ENCODE results near the gene HSPD1.
"Not testable (repeated sequence)": the region's sequence is repeated elsewhere in the genome, so short reads cannot be mapped to it uniquely, and the experiment has no call there.

The HSPD1 gene

DNA sequence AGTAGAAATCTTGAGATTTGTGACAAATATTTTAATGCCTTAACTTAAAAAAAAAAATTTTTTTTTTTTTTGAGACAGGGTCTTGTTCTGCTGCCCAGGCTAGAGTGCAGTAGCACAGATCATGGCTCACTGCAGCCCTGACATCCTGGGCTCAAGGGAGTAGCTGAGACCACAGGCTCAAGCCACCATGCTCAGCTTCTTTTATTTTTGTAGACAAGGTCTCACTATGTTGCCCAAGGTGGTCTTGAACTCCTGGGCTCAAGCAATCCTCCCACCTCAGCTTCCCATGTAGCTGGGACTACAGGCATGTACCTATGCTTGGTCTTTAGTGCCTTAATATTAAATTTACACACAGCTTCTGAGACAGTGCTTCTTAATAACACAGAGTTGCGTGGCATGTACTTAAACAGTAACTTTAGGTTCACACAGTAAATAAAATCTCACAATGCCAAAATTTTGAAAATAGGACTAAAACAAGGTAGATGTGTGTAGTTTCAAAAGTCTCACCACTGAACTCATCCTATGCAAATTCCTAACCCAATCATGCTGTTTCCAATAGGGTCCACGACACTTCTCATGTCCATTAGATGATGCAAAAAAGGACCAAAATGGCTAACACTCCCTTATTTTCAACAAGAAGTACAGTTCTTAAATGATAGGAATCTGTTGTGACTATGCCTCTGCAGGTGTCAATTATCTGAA lies 4.1 kb downstream of the HSPD1 start:
- DNase-seq, result no peak

DNA sequence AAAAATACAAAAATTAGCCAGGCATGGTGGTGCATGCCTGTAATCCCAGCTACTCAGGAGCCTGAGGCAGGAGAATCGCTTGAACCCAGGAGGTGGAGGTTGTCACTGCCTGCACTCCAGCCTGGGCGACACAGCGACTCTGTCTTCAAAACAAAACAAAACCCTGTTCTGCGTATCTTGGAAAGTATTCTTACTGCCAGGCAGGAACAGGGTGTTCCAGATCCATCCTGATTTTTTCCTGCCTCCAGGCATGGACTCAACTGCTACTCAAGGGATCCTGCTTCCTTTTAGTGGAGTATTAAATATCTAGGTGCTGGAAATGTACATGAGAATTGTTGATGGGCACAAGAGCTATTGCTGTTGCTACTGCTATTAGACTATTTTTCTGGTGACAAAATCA lies 12.3 kb downstream of the HSPD1 start:
- no peak for DNase-seq

GRCh38 chr2:197486175-197486574 lies 13.5 kb downstream of the HSPD1 start:
- no peak for DNase-seq

DNA sequence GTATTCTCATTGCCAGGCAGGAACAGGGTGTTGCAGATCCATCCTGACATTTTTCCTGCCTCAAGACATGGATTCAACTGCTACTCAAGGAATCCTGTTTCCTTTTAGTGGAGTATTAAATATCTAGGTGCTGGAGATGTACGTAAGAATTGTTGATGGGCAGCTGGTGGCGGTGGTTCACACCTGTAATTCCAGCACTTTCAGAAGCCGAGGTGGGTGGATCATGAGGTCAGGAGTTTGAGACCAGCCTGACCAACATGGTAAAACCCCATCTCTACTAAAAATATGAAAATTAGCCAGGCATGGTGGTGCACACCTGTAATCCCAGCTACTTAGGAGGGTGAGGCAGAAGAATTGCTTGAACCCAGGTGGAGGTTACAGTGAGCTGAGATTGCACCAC lies 15.4 kb downstream of the HSPD1 start:
- DNase-seq, result not testable (repeated sequence)

DNA sequence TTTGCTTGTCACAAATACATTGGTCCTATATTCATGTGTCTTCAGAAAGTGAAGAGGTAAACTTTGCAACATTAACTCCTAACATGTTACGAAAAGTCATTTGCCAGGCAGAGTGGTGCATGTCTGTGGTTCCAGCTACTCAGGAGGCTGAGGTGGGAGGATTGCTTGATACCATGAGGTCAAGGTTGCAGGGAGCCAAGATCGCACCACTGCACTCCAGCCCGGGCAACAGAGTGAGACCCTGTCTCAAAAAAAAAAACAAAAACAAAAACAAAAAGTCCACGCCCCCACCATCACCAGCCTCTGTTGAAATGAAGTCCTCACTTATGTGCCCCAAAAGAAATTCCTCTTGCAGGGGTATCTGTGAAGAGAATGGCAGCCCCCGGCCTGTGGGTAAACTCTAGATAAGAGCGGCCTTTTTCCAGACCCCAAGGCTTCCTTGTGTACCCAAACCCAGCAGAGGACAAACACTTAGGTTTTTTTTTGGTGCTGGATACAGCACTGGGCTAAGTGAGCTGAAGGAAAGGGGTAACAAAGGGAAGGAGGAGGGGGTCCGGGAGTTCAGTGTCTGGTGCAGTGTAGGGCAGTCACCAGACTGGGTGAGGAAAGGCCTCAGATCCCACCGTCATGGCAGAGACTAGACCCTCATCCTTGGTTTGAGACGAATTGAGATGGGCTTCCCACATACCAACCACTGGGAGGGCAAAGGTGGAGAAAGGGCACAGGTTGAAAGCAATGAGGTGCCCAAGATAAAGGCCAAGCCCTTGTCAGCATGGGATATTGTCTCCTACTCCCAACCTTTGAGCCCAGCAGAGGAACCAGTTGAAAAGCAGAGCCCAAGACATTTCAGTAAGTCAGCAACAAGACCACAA lies 19.2 kb downstream of the HSPD1 start:
- DNase-seq, result no peak

GRCh38 chr2:197477797-197478196 lies 21.8 kb downstream of the HSPD1 start:
- no peak for DNase-seq

GRCh38 chr2:197472166-197472565 lies 27.5 kb downstream of the HSPD1 start:
- DNase-seq, result no peak

GRCh38 chr2:197464175-197464574 lies 35.5 kb downstream of the HSPD1 start:
- DNase-seq, result no peak

DNA sequence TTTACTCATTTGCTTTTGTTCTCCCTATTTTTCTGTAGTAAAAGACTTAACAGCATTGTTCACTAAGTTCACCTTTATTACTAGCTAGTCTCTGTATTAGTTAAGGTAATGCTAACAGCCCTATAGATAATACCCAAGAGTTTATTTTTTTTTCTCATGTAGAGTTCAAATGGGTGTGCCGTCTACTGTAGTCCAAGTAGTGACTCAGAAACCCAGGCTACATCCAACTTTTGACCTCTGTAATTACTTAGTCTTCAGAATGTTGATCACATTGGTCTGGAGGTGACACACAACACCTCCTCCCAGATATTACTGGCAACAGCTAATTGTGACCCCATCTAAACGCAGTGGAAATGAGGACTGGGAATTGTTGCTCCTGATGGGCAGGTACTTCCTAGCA lies 38.6 kb downstream of the HSPD1 start:
- no peak for DNase-seq

- no peak for DNase-seq
Measured at GRCh38 chr2:197460649-197461048, 39.0 kb downstream of the HSPD1 start.

GRCh38 chr2:197455428-197455827 lies 44.2 kb downstream of the HSPD1 start:
- no peak for DNase-seq

- no peak for DNase-seq
Measured at GRCh38 chr2:197454923-197455322, 44.7 kb downstream of the HSPD1 start.

- DNase-seq, result no peak
Measured at GRCh38 chr2:197453914-197454398, 45.7 kb downstream of the HSPD1 start.

DNA sequence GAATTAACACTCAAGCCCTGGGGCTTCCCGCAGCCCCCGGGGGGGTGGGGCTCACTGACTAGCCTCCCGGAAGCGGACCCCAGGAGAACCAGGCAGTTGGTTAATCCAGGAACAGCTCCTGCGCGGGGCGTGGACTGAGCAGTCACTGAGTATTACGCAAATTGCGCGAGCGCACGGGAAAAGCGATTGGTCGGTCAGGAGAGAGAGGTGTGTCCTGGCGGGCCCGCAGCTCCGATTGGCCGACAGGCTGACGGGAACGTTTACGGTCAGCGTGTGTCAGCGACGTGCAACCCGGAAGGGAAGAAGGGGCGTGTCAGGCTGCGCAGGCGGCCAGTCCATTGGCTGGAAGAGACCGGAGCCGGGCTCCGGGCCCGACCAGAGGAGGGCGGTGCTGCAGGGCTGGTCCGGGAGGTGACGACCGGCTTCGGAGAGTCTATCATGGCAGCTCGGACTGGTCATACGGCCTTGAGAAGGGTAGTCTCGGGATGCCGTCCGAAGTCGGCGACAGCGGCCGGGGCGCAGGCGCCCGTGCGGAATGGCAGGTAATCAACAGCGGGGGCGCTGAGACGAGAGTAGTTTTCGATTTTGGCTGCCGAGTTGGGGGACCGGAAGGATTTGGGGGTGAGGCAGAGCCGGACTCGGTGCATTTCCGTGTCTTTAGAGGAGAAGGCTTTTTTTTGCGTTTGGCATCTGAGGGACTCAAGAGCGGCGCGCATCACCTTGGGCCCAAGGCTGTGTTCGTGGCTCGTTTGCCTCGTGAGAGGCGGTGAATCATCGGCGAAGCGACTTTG lies 46.3 kb downstream of the HSPD1 start, which contains the start of gene COQ10B:
TSS of gene COQ10B (plus strand) at position 430 of the 791 bp plus-strand sequence. CDS start at position 439, 9 bp downstream.
- DNase-seq, result peak; percentile 97

- no peak for DNase-seq
Measured at GRCh38 chr2:197452754-197453122, 46.9 kb downstream of the HSPD1 start.

DNA sequence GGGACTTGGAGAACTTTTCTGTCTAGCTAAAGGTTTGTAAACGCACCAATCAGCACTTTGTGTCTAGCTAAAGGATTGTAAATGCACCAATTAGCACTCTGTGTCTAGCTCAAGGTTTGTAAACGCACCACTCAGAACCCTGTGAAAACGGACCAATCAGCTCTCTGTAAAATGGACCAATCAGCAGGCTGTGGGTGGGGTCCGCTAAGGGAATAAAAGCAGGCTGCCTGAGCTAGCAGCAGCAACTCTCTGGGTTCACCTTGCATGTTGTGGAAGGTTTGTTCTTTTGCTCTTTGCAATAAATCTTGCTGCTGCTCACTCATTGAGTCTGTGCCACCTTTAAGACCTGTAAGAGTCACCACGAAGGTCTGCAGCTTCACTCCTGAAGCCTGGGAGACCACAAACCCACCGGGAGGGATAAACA lies 48.7 kb downstream of the HSPD1 start:
- not testable (repeated sequence) for DNase-seq

DNA sequence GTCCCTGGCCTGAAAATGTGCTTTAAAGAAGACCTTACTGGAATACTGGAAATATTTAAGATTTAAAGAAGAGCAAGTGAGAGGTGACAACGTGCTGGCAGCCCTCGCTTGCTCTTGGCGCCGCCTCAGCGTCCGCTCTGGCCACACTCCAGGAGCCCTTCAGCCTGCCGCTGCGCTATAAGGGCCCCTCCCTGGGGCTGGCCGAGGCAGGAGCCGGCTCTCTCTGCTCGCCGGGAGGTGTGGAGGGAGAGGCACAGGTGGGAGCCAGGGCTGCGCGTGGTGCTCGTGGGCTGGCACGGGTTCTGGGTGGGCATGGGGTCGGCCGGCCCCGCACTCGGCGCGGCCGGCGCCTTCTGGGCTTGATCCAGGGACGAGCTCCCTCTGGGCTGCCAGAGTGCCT lies 49.2 kb downstream of the HSPD1 start:
- no peak for DNase-seq

DNA sequence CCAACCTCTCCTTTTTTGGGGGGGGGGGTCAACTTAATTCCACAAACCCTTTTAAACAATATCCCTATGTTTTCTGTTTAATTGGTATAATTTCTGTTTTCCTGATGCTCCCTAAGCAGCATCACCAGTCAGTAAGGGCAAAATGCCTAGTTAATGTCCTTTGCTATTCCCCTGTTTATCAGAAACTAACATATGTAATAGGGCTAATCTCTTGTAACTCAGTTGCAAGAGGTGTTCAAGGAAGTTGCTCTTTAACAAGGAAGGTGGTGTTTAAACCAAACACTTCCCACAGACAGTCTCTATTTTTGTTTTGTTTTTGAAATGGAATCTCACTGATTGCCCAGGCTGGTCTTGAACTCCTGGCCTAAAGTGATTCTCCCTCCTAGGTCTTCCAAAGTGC lies 52.8 kb downstream of the HSPD1 start:
- no peak for DNase-seq

GRCh38 chr2:197445746-197446145 lies 53.9 kb downstream of the HSPD1 start:
- DNase-seq, result no peak

DNA sequence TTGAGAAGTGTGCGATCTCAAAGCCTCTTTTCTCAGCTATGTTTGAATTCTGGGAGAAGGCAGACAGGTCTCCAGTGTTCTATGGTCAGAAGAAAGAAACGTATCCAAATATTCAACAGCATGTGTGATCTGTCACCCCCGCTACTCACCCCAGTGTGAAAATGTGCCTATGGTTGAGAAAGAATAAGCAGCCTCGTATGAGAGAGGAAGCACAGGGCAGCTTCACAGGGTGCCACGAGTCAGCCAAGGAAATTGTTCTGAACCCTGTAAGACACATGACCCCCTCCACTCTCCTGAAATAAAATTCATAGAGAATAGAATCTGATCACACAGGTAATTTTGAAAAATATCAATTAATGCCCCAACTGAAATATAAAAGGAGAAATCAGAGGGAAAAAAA lies 56.8 kb downstream of the HSPD1 start:
- DNase-seq, result no peak

DNA sequence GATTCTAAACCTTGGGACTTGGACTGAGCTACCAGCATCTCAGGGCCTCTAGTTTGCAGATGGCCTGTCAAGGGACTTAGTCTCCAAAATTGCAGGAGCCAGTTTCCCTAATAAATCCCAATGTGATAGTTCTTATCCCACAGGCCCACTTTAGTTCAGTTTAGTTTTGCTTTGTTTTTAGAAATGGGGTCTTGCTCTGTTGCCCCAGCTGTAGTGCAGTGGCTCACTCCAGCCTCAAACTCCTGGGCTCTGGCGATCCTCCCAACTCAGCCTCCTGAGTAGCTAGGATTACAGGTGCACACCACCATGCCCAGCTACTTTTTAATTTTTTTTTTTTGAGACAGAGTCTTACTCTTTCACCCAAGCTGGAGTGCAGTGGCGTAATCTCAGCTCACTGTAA lies 62.3 kb downstream of the HSPD1 start:
- no peak for DNase-seq
